HG02623 (cell line): ENCODE data around the gene MRGPRX2.

ENCODE experiments used
- ATAC-seq: cut with Tn5 transposase; IDR thresholded peaks from one replicate; pipeline ENCODE4 v1.9.1; 2021; ENCODE audit warnings: moderate library complexity; ENCODE audit not compliant: unreplicated experiment

MRGPRX2 gene

DNA sequence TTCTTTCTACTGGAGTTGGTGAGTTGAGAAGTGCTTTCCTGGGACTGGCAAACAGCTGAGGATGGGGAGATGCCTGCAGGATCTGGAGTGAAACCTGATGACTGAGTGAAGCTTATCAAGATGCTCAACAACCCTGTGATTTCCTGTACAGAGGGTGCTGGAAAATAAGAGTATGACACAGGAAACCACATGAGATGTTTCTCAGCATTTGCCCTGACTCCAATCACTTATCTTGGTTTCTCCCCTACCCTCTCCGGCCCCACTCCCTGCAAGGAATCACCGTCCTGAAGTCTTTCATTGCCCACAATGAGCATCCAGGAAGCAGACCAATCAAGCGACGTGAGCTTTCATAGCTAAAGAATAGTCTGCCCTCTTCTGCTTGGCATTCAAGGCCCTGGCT is at the start of gene MRGPRX2:
MRGPRX2 (minus strand) TSS at position 89 of the 400 bp plus-strand sequence. CDS start 4,315 bp downstream, outside the sequence.
- no peak for ATAC-seq

DNA sequence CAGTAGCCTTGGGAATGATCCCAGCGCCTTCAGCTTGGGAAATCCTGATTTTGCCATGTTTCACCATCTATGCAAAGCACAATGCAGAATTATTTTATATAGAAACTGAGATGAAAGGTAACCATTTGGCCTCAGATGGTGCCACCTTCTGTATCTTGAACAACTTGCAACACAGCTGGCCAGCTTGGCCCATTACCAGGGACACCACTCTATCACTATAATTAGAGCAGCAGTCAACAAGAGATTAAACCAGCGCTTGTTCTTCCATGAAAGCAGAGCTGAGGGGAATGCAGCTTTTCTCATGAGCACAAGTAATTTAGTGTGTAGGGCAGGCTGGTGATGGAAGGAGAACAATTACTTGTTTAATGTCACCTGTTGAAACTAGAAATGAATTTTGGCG is 49.8 kb upstream of the MRGPRX2 start:
- no peak for ATAC-seq

- no peak for ATAC-seq
Observed at GRCh38 chr11:19107125-19107524, 46.6 kb upstream of the MRGPRX2 start.

GRCh38 chr11:19105011-19105410 is 44.5 kb upstream of the MRGPRX2 start:
- ATAC-seq = no peak

- ATAC-seq = no peak
Observed at GRCh38 chr11:19102521-19102900, 42.0 kb upstream of the MRGPRX2 start.

DNA sequence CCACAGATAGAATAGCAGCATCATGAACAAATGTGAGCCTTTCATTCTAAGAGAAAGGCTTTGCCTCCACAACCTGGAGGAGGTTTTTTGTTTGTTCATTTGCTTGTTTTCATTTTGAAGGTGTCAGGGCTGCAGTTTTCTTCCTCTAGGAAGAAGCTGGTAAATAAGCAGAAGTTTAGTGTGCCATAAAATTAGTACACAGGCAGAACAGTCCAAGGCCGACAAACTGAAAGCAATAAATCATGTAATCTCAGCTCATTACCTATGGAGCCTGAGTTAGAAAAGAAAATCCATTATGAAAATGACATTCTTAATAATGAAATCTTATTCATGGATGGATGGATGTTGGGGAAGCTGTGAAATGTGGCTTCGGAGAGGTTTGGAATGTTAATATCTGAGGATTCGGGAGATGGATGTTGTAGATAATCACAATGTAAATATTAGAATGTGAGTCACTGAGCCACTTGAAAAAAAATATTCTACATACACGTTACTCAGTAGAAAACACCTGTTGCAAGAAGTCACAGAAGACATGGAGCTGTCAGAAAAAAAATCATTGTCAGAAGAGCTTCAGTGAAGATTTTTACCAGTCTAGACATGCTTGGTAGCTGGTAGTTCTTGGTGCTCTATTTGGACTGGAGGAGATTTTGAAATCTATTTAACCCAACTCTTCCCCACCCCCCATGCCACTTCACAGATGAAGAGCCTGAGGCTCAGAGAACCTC is 41.4 kb upstream of the MRGPRX2 start:
- ATAC-seq = no peak

- ATAC-seq = no peak
Observed at GRCh38 chr11:19100885-19101284, 40.4 kb upstream of the MRGPRX2 start.

DNA sequence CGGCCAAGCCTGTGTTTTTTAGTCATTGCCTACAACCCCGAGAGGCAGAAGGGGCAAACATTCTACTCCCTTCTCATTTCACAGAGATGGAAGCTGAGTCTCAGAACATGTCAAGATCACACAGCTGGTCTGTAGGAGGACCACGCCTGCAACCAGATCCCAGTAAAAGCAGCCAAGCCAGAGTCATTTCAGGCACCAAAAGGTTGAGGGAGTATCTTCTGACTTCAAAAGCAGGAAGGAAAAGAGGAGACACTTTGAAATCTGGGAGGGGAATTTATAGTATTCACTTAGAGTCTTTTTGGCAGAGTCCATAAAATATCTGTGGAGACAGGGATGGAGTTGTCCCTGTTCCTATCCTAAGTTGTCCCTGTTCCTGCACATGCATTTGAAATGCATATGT is 38.6 kb upstream of the MRGPRX2 start:
- no peak for ATAC-seq

DNA sequence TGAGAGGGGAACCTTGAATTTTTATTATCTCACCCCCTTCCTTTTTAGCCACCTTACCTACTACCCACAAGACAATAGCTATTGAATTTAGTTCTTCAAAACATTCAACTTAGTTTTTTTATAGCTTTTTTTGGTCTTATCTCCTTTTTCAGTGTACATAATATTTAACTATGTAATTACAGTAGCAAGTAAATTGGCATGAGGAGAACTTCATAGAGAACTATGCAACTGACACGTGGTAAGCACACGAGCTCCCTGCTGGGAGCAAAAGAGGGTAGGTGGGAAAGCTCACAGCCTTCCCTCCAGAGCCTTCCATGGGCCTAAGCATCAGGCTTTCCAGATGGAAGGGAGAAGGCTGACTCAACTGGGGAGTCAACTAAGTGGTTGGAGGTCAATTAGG is 34.3 kb upstream of the MRGPRX2 start:
- ATAC-seq = no peak

DNA sequence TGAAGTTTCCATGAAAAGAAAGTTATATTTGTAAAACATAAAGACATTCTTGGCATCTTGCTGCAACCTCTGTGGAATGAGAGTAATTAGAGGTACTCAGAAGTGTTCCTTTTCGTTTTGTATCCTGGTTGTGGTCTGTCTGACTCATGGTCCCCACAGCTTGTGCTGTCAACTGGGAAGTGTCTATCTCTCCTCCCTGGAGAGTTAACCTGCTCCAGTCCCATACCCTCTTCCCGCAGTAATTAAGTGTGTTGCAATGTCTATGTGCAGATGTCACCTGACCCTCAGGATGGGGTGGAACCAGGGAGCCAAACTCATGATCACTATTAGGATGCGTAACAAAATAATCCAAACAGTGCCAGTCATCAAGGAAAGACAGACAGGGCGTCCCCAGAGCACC is 33.5 kb upstream of the MRGPRX2 start:
- ATAC-seq = no peak

- no peak for ATAC-seq
Observed at GRCh38 chr11:19092850-19093249, 32.3 kb upstream of the MRGPRX2 start.

GRCh38 chr11:19092342-19092741 is 31.8 kb upstream of the MRGPRX2 start:
- ATAC-seq = no peak

- ATAC-seq = no peak
Observed at GRCh38 chr11:19091366-19091765, 30.8 kb upstream of the MRGPRX2 start.

DNA sequence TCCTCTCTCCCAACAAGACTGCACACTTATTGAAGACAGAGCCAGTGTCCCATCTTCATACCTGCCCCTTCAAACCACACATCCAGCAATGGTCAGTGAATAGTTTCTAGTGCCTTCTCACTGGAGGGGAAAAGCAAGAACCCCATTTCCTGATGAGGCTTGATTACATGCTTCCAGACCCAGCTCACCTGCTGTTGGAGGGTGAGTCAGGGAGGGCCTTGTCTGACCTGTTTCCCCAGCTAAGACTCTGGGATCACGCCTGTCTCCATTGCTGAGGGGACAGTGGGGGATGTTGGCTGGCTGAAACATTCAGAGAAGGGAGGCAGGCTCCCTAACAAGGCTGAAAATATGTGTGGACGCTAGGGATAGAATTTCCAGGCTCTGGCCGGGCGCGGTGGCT is 28.9 kb upstream of the MRGPRX2 start:
- ATAC-seq = no peak

- no peak for ATAC-seq
Observed at GRCh38 chr11:19088791-19089190, 28.3 kb upstream of the MRGPRX2 start.

DNA sequence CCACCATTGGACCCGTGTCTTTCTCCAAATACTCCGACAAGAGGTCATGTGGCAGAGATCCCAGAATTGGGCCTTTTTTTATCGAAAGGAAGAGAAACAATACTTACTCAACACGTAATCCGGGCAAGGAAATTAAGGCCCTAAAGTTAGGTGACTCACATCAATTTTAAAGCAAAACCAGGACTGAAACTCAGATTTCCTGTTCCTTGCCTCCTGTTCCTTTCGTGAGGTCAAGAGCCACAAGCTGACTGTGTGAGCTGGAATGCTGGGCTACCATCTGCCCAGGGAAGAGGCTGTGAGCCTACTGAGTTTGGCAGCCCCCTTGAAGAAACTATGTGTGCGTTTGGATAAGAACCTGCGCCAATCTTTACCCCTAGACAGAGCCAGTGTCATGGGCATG is 27.1 kb upstream of the MRGPRX2 start:
- ATAC-seq = no peak

GRCh38 chr11:19084661-19085315 is 24.3 kb upstream of the MRGPRX2 start:
- ATAC-seq = no peak

DNA sequence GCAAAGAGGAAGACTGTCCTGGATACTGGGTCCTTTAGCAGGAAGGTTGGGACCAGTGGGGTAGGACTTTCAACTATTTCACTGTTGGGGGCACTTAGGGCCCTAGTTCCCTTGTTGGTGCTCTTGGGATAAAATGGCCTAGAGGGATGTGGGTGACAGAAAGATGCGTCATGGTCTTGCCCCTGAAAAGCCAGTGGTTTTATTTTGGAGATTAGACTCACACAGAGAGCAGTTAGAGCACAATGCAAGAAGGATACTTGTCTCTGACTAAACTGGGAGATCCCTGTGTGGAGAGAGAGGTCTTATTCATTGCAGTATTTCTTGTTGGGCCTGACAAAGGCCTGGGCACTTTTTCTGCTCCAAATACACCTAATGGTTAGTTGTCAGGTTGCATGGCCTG is 22.6 kb upstream of the MRGPRX2 start:
- no peak for ATAC-seq

DNA sequence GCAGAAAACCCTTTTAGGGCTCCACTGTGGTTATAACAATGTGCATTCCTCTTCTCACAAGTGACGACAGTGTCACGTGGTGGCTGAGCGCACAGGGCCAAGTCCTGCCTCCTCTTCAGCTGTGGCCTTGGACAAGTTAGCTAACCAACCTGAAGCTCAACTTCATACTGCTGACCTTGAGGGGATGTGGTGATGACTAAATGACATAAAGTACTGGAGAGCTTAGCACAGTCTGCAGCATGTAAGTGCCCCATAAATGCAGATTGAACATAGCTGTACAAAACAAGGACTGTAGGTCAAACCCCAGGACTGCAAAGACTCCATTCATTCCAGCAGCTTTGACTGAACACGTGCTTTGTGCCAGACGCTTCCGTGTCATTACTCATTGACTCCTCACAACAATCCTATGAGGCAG is 20.1 kb upstream of the MRGPRX2 start:
- no peak for ATAC-seq

- ATAC-seq = no peak
Observed at GRCh38 chr11:19079643-19080440, 19.3 kb upstream of the MRGPRX2 start.

DNA sequence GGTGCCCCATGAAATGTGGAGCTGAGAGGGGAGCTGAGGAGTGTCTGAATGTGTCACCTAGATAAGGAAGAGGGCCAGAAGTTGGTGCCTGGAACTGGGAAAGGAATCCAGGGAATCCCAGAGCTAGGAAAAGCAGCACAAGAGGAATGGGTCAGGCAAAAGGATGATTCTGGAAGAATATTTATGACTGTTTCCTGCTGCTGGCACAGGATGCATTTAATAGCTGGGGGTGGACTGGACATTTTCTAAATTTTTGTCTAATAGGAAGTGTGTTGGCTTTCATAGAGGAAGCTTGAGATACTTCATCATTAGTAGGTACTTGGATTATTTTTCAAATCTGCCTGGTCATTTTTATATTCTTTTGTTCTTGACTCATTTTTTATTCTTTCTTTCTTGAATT is 17.4 kb upstream of the MRGPRX2 start:
- no peak for ATAC-seq
